HEK293T (cell line): ENCODE results near the gene PSIP1.

Source experiments
- CTCF ChIA-PET: fragments of 350-600 bp; formaldehyde crosslinking; extraction: SDS; loops from one replicate; lab custom pipeline; 2021; ENCODE audit warnings: antibody characterized with exemption, inconsistent platforms; lab: Yijun Ruan, JAX
- POLR2A ChIA-PET: fragments of 350-600 bp; formaldehyde crosslinking; extraction: SDS; loops from one replicate; lab custom pipeline; 2020; ENCODE audit warnings: antibody characterized with exemption, inconsistent platforms; lab: Yijun Ruan, JAX
- DNase-seq: peaks from one replicate; pipeline ENCODE4 v3.0.0; 2012; ENCODE audit warnings: mixed read lengths; ENCODE audit errors: extremely low spot score
- ARNT ChIP-seq: fragments of 450-650 bp; IDR thresholded peaks from 2 replicates; pipeline ENCODE4 v1.6.1; 2017; ENCODE audit warnings: mild to moderate bottlenecking
- BHLHE40 ChIP-seq: fragments of 450-650 bp; IDR thresholded peaks from 2 replicates; pipeline ENCODE4 v1.6.1; 2016; ENCODE audit warnings: mild to moderate bottlenecking, moderate library complexity, borderline replicate concordance
- CTBP1 ChIP-seq: fragments of 450-650 bp; IDR thresholded peaks from 2 replicates; pipeline ENCODE4 v1.6.1; 2016; ENCODE audit warnings: borderline replicate concordance
- ELF4 ChIP-seq: fragments of 450-650 bp; IDR thresholded peaks from 2 replicates; pipeline ENCODE4 v1.6.1; 2017; ENCODE audit warnings: antibody characterized with exemption
- FOXA1 ChIP-seq: fragments of 450-650 bp; IDR thresholded peaks from 2 replicates; pipeline ENCODE4 v1.6.1; 2016; ENCODE audit warnings: mild to moderate bottlenecking
- FOXK2 ChIP-seq: fragments of 450-650 bp; IDR thresholded peaks from 2 replicates; pipeline ENCODE4 v1.6.1; 2016; ENCODE audit warnings: mild to moderate bottlenecking
- FOXM1 ChIP-seq: fragments of 450-650 bp; IDR thresholded peaks from 2 replicates; pipeline ENCODE4 v1.6.1; 2017; ENCODE audit warnings: mild to moderate bottlenecking, borderline replicate concordance
- HDGF ChIP-seq: fragments of 450-650 bp; IDR thresholded peaks from 2 replicates; pipeline ENCODE4 v1.6.1; 2017; ENCODE audit warnings: antibody characterized with exemption, borderline replicate concordance
- L3MBTL2 ChIP-seq: fragments of 450-650 bp; conservative IDR thresholded peaks from 2 replicates; pipeline ENCODE4 v1.6.1; 2016; ENCODE audit warnings: mild to moderate bottlenecking
- LEF1 ChIP-seq: fragments of 450-650 bp; IDR thresholded peaks from 2 replicates; pipeline ENCODE4 v1.6.1; 2017; ENCODE audit warnings: mild to moderate bottlenecking, borderline replicate concordance
- NFRKB ChIP-seq: fragments of 450-650 bp; IDR thresholded peaks from 2 replicates; pipeline ENCODE4 v1.6.1; 2016; ENCODE audit warnings: mild to moderate bottlenecking, moderate library complexity
- PKNOX1 ChIP-seq: fragments of 450-650 bp; IDR thresholded peaks from 2 replicates; pipeline ENCODE4 v1.6.1; 2016
- SP1 ChIP-seq: fragments of 450-650 bp; IDR thresholded peaks from 2 replicates; pipeline ENCODE4 v1.6.1; 2017
- SUZ12 ChIP-seq: fragments of 450-650 bp; IDR thresholded peaks from 2 replicates; pipeline ENCODE4 v1.6.1; 2016; ENCODE audit warnings: mild to moderate bottlenecking
- TARDBP ChIP-seq: fragments of 450-650 bp; IDR thresholded peaks from 2 replicates; pipeline ENCODE4 v1.6.1; 2016
- ZNF384 ChIP-seq: fragments of 450-650 bp; IDR thresholded peaks from 2 replicates; pipeline ENCODE4 v1.6.1; 2016

PSIP1 gene

GRCh38 chr9:15484802-15485201 is 26.0 kb downstream of the PSIP1 start:
- POLR2A ChIA-PET = no interaction called here
- no peak for DNase-seq
- CTCF ChIA-PET = no interaction called here
- TF ChIP-seq BHLHE40 (no peak), ELF4 (no peak), FOXA1 (no peak), ZNF384 (no peak), L3MBTL2 (no peak), SP1 (no peak), CTBP1 (no peak), LEF1 (no peak), NFRKB (no peak), FOXK2 (no peak), TARDBP (no peak), HDGF (no peak)

- ChIA-PET CTCF (no interaction called here), POLR2A (no interaction called here)
- TF ChIP-seq SUZ12 (no peak), FOXA1 (no peak), LEF1 (no peak), ARNT (no peak), FOXK2 (no peak), ZNF384 (no peak), CTBP1 (no peak), HDGF (no peak), SP1 (no peak), FOXM1 (no peak), PKNOX1 (no peak), TARDBP (no peak), BHLHE40 (no peak), L3MBTL2 (no peak), NFRKB (no peak), ELF4 (no peak)
- DNase-seq = no peak
These were observed 28.6 kb downstream of the PSIP1 start for GRCh38 chr9:15482146-15482545.

DNA sequence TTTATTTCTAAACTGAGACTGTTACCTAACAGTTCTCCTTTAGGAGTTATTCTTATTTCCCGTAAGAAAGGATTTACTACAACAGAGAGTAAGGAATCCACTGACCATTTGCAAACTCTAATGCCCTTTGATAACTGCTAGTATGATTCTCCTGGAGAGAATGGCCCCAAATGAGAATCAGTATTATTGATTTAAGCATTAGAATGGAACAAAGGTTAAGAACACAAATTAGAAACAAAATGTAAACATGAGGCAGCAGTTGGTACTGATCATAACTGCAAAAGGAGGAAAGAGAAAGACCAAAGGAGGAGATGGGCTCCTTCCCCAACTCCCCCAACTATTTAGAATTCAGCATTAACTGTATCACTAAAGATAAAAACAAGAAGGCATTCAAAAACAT is 30.7 kb downstream of the PSIP1 start:
- TF ChIP-seq ZNF384 = no peak
- TF ChIP-seq LEF1 = no peak
- no peak for TF ChIP-seq ELF4
- no peak for TF ChIP-seq CTBP1
- CTCF ChIA-PET = no interaction called here
- POLR2A ChIA-PET = no interaction called here
- no peak for DNase-seq

DNA sequence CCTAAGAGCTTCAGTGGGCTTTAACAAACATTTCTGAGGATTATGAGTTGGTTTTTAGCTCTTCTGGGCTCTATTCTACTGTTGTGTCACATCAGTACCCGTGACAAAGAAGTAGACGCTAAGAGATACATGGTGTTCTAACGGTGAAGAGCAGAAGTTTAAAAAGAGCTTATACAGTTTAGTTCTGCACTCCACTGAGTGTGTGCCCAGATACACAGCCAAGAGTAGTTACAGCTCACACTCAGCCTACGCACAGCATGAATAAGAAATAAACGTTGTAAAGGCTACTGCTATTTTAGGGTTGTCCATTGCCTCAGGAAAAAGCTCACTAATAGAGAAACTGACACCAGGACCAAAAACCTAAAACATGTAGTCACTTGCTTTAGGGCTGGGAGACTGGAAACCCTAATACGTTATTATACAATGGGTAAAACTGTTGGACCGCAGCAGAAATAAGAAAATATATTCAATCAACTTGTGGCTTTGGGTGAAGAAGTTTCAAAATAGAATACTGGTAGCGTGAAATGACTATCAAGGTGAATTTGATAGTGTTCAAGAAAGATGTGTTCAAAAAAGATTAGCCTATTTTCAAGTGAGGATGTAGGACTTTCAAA is 34.7 kb downstream of the PSIP1 start:
- CTCF ChIA-PET = no interaction called here

DNA sequence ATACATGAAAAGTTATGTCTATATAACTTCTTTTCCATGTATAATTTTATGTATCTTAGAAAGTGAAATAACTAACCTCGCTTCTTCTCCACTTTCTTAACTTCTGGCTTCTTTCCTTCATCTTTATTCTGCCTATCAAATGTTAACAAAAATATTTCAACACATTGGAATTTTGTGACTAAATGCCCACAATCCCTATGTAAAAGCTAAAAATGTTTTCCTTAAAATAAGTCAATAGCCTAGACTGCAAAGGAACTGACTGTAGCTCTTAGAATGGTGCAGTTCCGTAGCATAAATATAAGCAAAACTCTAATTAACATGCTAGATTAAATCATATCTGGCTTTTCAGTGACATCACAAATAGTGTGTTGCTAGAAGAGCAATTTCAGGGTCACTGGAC is 40.9 kb downstream of the PSIP1 start:
- POLR2A ChIA-PET = no interaction called here
- no peak for TF ChIP-seq FOXK2
- no peak for TF ChIP-seq FOXM1
- no peak for TF ChIP-seq BHLHE40
- no peak for TF ChIP-seq PKNOX1
- no peak for TF ChIP-seq ELF4
- no peak for TF ChIP-seq HDGF
- CTCF ChIA-PET = no interaction called here
- no peak for DNase-seq

More for the DNA sequence above, 34.7 kb downstream of the PSIP1 start:
- POLR2A ChIA-PET = no interaction called here
- no peak for TF ChIP-seq FOXK2
- TF ChIP-seq ZNF384 = no peak
- no peak for DNase-seq

DNA sequence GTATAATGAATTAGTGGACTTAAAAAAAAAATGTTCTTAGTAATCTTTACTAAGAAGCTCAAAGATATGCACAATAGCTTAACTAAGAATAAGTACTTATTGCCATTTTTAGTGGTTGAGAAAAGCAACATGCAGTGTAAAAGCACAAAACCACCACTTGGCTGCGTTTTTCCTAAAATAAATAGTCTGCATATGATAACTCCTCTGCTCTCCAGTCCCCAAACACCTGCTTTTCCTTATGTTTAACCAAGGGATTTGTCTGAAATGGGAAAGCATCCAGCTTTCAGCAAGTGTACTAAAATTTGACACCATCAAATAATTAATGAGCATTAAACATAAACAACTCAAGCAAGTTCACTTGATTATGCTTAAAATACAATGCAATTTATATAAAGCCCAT is 41.4 kb downstream of the PSIP1 start:
- DNase-seq = no peak
- ChIA-PET POLR2A (no interaction called here), CTCF (no interaction called here)
- TF ChIP-seq ARNT = no peak

DNA sequence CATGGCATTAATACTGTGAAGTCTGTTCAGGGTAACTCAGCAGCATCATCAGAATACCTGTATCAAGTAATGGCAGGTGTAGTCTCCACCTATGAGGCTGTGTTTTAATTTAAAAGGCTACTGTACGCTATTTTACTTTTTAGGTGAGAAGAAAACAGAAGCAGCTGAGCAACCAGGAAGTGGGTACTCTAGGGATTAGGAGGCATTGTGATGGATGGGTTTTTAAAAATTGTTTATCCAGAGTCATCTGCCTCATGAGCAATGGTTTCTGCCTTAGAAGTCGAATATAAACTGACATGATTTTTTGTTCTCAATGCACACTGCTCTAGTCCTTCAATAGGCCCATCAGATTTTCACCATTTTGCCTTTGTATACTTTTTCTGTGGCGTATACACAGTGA is 42.6 kb downstream of the PSIP1 start:
- DNase-seq = no peak
- TF ChIP-seq ELF4 (no peak), HDGF (no peak), CTBP1 (no peak), SUZ12 (no peak), SP1 (no peak), L3MBTL2 (no peak), BHLHE40 (no peak), NFRKB (no peak)
- CTCF ChIA-PET = no interaction called here
- POLR2A ChIA-PET = no interaction called here

- DNase-seq = no peak
- POLR2A ChIA-PET = no interaction called here
- TF ChIP-seq HDGF (no peak), SUZ12 (no peak), ZNF384 (no peak), FOXK2 (no peak), BHLHE40 (no peak), LEF1 (no peak), PKNOX1 (no peak), CTBP1 (no peak), FOXA1 (no peak), ARNT (no peak), FOXM1 (no peak), L3MBTL2 (no peak), ELF4 (no peak)
- CTCF ChIA-PET = no interaction called here
These were observed 49.2 kb downstream of the PSIP1 start for GRCh38 chr9:15461601-15462000.
